ENCODE data around the gene VMAC.
"Not testable (repeated sequence)": the region's sequence is repeated elsewhere in the genome, so short reads cannot be mapped to it uniquely, and the experiment has no call there.

VMAC gene

GRCh38 chr19:5884065-5884811, 20.4 kb upstream of the VMAC start:
- not testable (repeated sequence) for FAIRE-seq

GRCh38 chr19:5889288-5889971, 15.2 kb upstream of the VMAC start:
- no peak for FAIRE-seq

DNA sequence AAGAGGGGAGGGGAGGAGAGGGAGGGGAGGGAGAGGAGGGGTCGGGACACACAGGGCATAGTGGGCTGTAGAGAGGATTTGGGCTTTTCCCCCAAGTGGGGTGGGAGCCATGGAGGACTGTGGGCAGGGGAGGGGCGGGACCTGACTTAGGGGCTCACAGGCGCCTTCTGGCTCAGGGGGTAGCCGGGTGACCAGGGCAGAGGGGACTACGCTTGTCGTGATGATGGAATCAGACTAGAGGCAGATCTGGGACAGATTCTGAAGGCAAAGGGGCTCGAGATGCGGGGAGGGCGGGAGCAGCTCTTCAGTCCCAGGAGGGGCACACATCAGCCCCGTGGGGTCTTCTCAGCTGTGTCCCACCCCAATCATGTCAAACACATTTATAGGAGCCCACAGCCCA, 14.6 kb upstream of the VMAC start:
- FAIRE-seq = no peak

GRCh38 chr19:5891572-5891937, 13.1 kb upstream of the VMAC start:
- no peak for FAIRE-seq

GRCh38 chr19:5891938-5892771, 12.5 kb upstream of the VMAC start:
- no peak for FAIRE-seq

- FAIRE-seq = no peak
These were observed 11.8 kb upstream of the VMAC start for GRCh38 chr19:5892772-5893275.

DNA sequence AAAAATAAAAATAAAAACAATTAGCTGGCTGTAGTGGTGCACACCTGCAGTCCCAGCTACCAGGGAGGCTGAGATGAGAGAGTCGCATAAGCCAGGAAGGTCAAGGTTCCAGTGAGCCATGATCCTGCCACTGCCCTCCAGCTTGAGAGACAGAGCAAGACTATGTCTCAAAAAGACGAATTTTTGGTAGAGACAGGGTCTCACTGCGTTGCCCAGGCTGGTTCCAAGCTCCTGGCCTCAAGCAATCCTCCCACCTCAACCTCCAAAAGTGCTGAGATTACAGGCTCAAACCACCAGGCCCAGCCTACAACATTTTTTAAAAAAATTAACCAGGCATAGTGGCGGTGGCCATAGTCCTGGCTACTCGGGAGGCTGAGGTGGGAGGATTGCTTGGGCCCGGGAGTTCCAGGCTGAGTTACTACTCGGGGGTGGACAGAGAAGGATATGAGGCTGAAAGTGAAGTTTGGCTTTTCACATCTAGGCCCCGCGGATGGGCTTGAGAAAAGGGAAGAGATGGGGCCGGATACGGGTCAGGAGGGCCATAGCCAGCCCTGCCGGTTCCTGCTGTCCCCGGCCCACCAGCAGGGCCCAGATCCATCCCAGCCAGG, 11.3 kb upstream of the VMAC start:
- FAIRE-seq = no peak

DNA sequence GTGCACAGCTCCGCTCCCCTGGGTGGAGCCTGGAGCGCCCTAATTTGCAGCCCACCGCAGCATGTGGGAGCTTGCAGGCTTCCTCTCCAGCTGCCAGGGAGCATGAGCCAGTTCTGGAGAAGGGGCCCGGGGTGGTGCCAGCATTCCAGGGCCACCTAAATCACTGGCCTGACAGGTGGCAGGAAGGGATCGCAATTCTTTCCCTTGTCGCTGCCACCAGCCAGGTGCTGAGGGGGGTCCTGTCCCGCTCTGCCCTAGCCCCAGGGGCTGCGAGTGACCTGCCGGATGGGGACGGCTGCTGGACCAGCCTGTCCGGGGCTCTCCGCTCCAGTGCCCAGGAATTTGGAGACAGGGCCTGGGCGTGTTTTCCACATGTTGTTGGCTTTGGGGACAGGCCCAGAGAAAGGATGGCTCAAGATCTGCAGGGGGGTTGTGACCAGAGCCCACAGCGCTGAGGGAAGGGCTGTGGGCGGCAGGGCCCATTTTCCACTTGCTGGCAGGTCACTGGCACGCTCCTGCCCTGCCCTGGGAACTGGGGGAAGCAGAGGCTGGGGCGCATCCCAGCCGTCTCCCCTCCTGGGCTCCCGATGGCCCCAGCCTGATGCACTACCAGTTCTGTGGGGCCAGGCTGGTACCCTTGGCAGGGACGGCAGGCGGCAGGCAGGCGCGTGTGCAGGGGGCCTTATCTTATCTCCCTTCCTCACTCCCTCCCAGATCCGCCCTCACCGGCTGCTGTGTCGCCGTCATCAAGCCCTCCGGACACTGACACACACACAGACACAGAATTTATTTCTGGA, 10.6 kb upstream of the VMAC start:
- FAIRE-seq = no peak

DNA sequence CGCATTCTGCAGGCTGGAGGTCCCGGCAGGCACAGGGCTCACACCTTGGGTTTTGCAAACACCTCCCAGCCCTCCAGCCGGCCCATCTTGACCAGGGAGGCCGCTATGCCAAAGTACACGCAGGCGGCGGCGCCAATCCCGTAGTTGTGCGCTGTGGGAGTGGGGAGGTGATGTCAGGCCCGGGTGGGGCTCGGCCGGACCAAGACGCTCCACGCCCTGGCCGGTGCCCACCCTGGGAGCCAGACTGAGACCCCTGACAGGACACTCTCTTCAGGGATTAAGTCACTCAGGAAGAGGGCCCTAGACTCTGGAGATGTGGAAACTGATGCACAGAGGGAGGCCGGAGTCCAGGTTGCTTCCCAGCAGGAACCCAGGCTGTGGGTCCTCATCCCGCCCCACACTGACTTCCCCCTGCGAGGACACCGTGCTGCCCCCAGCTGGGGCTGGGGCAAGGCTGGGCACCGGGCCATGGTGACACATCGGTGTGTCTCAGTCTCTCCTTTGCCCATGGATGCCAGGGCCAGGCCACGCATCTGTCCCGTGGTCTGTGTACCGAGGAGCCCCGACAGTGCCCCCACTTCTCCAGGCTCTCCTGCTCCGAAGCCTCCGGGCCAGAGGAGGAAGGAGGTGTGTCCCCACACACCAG, 9.8 kb upstream of the VMAC start:
- no peak for FAIRE-seq

DNA sequence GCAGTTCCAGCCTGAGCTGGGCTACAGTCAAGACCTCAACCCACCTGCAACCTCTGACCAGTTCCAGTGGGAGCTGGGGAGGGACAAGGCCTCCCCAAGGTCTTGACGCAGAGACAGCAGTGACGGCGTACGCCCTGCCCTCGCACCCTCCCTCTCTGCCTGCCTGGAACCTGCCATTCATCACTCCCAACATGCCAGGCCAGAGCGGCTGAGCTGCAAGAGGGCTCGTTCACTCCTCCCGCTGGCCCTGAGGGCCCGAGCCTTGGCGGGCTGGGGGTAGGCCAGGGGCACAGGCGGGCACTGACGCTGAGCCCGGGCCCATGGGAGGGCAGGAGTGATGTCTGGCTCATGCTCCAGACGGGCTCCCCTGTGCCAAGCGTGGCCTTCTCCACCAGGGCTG, 9.3 kb upstream of the VMAC start:
- no peak for FAIRE-seq

GRCh38 chr19:5895890-5896289, 8.8 kb upstream of the VMAC start:
- FAIRE-seq = no peak

- FAIRE-seq = no peak
These were observed 8.2 kb upstream of the VMAC start for GRCh38 chr19:5896365-5897076.

DNA sequence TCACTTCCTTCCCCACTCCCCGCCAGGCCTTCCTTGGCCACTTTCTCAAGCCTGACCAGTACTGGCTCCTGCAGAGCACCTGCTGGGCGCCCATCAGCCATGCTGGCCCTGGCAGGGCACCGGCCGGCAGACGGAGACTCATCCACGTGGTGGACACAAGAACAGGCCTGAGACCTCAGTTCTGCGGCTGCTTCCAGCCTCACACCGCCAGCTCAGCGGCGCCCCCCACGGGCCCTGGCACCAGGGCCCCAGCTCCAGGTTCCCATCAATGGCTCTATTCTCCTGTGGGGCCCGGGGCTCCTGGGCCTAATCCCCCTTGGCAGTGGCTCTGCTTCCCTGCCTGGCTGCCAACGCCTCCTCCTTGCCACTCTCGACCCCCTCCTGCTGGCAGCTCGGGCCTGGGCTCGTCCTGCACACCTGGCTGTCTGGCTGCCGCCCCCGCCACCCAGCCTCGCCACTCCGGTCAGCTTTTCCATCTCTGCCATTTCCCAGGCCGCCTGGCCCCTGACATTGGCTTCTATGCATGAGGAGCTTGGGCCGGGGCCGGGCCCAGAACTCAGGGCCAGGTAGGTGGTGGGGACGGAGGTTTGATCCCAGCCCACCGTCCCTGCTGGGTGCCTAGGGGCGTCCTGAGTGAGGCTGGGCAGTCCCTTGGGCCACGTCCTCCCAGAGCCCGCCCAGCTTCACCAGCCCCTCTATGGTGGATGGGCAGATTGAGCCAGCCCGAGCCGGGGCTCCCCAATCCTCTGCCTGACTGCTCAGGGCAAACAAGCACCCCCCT, 7.3 kb upstream of the VMAC start:
- FAIRE-seq = no peak

DNA sequence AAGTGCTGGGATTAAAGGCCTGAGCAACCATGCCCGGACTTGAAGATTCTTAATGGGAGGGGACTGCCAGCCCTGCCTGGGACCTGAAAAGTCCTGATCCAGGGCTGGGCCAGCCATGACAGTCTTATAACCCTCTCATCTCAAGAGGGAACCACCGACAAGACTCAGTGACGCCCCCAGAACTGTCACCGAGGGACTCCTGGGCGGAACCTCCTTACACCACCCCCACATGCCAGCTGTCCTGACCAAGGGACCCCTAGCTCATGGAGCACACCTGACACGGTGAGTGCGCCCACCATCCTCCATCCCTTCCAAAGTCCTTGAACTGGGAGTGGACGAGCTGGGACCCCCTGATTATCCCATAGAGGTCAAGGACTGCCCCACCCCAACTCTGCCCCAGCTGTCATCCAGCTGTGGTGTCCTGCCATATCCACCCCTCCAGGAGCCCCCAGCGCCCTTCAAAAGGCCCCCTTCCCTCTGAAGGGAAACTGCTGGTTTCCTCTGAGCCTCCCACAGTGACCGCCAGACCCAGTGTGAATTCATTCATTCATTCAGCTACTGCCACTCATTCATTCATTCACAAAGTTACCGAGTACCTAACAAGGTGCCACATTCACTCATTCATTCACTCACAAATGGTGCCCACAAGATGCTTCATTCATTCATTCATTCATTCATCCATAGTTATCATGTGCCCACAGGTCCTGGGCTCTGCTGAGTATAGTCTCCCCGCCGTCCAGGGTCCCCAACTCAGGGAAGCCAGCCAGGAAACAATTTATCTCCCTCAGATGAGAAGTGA, 4.7 kb upstream of the VMAC start:
- no peak for FAIRE-seq

DNA sequence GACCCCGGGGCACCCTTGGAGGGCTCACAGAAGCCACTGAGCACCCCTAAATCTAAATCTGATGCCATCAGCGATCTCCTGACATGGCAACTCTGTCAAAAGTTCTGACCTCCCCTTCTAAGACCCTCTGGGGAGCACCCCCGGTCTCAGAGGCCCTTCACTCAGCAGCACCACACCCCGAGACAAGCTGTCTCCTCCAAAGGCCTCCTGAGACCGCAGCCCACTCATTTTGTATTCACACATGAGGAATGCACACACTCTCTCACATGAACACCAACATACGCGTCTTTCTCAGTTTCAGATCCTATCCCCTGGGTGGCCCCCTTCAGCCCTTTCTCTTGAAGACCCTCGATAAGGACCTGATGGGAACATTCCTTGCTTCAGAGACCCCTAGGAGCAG, 3.7 kb upstream of the VMAC start:
- FAIRE-seq = no peak

DNA sequence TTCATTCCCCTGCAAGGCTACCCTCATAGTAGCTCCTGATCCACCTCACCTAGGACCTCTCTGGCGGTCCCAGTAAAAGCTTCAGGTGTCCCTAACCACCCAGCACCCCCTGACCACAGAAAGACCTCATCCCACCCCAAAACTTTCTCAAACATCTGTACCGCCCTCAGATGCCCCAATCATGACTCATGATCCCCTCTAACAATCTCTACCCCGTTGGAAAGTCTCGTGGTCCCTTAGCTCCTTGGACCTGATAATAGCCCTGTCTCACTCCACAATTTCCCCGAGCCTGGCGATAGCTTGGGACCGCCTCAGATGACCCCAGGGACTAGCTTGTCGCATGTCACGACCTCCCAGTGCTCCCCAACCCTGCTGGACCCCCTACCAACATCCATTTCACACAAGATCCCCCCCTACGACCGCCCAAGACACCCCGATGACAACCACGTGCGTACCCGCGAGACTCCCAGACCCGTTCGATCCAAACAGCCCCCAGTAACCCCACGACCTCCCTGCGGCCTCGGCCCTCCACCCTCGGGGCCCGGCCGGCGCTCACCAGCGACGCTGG, 1.5 kb upstream of the VMAC start:
- no peak for FAIRE-seq

- peak; percentile 35 for FAIRE-seq
These were observed 884 bp upstream of the VMAC start, which contains the start of gene NDUFA11 for GRCh38 chr19:5903624-5904351. Gene NDUFA11, minus strand, starts transcription at chr19:5903790. Its CDS starts 82 bp downstream, at chr19:5903708.

GRCh38 chr19:5905114-5905778, 574 bp downstream of the VMAC start:
- no peak for FAIRE-seq
